Measurements from ENCODE around the gene METTL14. TPM values are rescaled to one million over a fixed set of nuclear protein-coding genes. Genes with fewer than 3 reads are reported as not detected.

Gene METTL14
- polyA plus RNA-seq, 3 donors, result 6.6 to 19.2 (median 8.2) TPM

GRCh38 chr4:118756429-118756828 lies 71.2 kb downstream of the METTL14 start:
- H3K4me2 ChIP-seq (replicated peaks; ENCODE audit: extremely low read depth, low read length, poor library complexity, severe bottlenecking), result no peak overlapping the region
- no peaks in the 10 kb centered on the region for H3K9me3 Mint-ChIP-seq
- WGBS (ENCODE audit: insufficient coverage), result 100% methylated on average over 1 of the region's 3 CpGs
- intact Hi-C loops (cut with micrococcal nuclease), result no loop called here
- H3K4me1 Mint-ChIP-seq, result peaks cover 6% of the 10 kb centered on the region
- H3K9ac ChIP-seq (ENCODE audit: insufficient read depth, low read length, poor library complexity, severe bottlenecking), result no peak overlapping the region
- no peaks in the 10 kb centered on the region for H3K79me2 ChIP-seq (ENCODE audit: insufficient read depth, low read length)
- H3K36me3 Mint-ChIP-seq, result peaks cover 72 to 76% of the 10 kb centered on the region in 2 donors
- H3K27me3 Mint-ChIP-seq (ENCODE audit: low read depth in 3 of 3), result no peaks in the 10 kb centered on the region
- H2AFZ ChIP-seq (ENCODE audit: insufficient read depth, low read depth, low read length, poor library complexity, severe bottlenecking), result no peak overlapping the region
- no peak overlapping the region for H3K27ac Mint-ChIP-seq
- TF ChIP-seq CTCF (IDR thresholded peaks at IDR 0.05), result no peak
- H3K9me3 ChIP-seq (replicated peaks in 1 of 2; ENCODE audit: control insufficient read depth in 1 of 2, insufficient read depth in 1 of 2, low read length in 2 of 2), result no peaks in the 10 kb centered on the region
- H3K27me3 ChIP-seq (ENCODE audit: control insufficient read depth in 2 of 2, insufficient read depth in 2 of 2, low read length in 2 of 2), result no peaks in the 10 kb centered on the region
- no peak overlapping the region for H3K4me3 ChIP-seq (replicated peaks in 1 of 3; ENCODE audit: low read depth in 2 of 3, low read length in 3 of 3)
- peaks cover 56 to 93% of the 10 kb centered on the region in 2 donors for H3K36me3 ChIP-seq (replicated peaks in 1 of 2; ENCODE audit: control insufficient read depth in 1 of 2, insufficient read depth in 2 of 2, low read length in 2 of 2)
- H3K4me3 Mint-ChIP-seq, result no peak overlapping the region
- no peak overlapping the region for H3K27ac ChIP-seq (ENCODE audit: low read depth in 1 of 2, low read length in 2 of 2)
- no peaks in the 10 kb centered on the region for H4K20me1 ChIP-seq (ENCODE audit: insufficient read depth, low read length)
- DNase-seq, result no peak
- no peaks in the 10 kb centered on the region for H3K4me1 ChIP-seq (ENCODE audit: control insufficient read depth in 1 of 2, insufficient read depth in 2 of 2, low read length in 2 of 2)

GRCh38 chr4:118756958-118757357 lies 71.8 kb downstream of the METTL14 start:
- Histone ChIP-seq H3K36me3 (replicated peaks in 1 of 2; ENCODE audit: control insufficient read depth in 1 of 2, insufficient read depth in 2 of 2, low read length in 2 of 2) (peaks cover 56 to 93% of the 10 kb centered on the region in 2 donors), H3K27me3 (ENCODE audit: control insufficient read depth in 2 of 2, insufficient read depth in 2 of 2, low read length in 2 of 2) (no peaks in the 10 kb centered on the region), H3K27ac (ENCODE audit: low read depth in 1 of 2, low read length in 2 of 2) (no peak overlapping the region), H3K4me2 (replicated peaks; ENCODE audit: extremely low read depth, low read length, poor library complexity, severe bottlenecking) (no peak overlapping the region), H2AFZ (ENCODE audit: insufficient read depth, low read depth, low read length, poor library complexity, severe bottlenecking) (no peak overlapping the region), H3K9me3 (replicated peaks in 1 of 2; ENCODE audit: control insufficient read depth in 1 of 2, insufficient read depth in 1 of 2, low read length in 2 of 2) (no peaks in the 10 kb centered on the region), H3K79me2 (ENCODE audit: insufficient read depth, low read length) (no peaks in the 10 kb centered on the region), H3K9ac (ENCODE audit: insufficient read depth, low read length, poor library complexity, severe bottlenecking) (no peak overlapping the region), H3K4me3 (replicated peaks in 1 of 3; ENCODE audit: low read depth in 2 of 3, low read length in 3 of 3) (no peak overlapping the region), H3K4me1 (ENCODE audit: control insufficient read depth in 1 of 2, insufficient read depth in 2 of 2, low read length in 2 of 2) (no peaks in the 10 kb centered on the region), H4K20me1 (ENCODE audit: insufficient read depth, low read length) (no peaks in the 10 kb centered on the region)
- intact Hi-C loops (cut with micrococcal nuclease), result no loop called here
- Mint-ChIP-seq H3K27me3 (ENCODE audit: low read depth in 3 of 3) (no peaks in the 10 kb centered on the region), H3K4me3 (no peak overlapping the region), H3K4me1 (peaks cover 6% of the 10 kb centered on the region), H3K9me3 (no peaks in the 10 kb centered on the region), H3K36me3 (peaks cover 71 to 76% of the 10 kb centered on the region in 2 donors), H3K27ac (no peak overlapping the region)
- no peak for DNase-seq
- WGBS (ENCODE audit: insufficient coverage), result no CpG with 5 or more reads among the region's 1 CpG
- TF ChIP-seq CTCF (IDR thresholded peaks at IDR 0.05), result no peak
